HG02678 (cell line): Measurements from ENCODE around the gene PSEN2.
A peak's percentile ranks its signal among the peaks of the same experiment; 100 is the strongest.
"Not testable (repeated sequence)": the region's sequence is repeated elsewhere in the genome, so short reads cannot be mapped to it uniquely, and the experiment has no call there.

Experiments
- ATAC-seq: cut with Tn5 transposase; IDR thresholded peaks from one replicate; pipeline ENCODE4 v1.9.1; 2021; ENCODE audit warnings: mild to moderate bottlenecking, moderate library complexity; ENCODE audit not compliant: unreplicated experiment

The PSEN2 gene

DNA sequence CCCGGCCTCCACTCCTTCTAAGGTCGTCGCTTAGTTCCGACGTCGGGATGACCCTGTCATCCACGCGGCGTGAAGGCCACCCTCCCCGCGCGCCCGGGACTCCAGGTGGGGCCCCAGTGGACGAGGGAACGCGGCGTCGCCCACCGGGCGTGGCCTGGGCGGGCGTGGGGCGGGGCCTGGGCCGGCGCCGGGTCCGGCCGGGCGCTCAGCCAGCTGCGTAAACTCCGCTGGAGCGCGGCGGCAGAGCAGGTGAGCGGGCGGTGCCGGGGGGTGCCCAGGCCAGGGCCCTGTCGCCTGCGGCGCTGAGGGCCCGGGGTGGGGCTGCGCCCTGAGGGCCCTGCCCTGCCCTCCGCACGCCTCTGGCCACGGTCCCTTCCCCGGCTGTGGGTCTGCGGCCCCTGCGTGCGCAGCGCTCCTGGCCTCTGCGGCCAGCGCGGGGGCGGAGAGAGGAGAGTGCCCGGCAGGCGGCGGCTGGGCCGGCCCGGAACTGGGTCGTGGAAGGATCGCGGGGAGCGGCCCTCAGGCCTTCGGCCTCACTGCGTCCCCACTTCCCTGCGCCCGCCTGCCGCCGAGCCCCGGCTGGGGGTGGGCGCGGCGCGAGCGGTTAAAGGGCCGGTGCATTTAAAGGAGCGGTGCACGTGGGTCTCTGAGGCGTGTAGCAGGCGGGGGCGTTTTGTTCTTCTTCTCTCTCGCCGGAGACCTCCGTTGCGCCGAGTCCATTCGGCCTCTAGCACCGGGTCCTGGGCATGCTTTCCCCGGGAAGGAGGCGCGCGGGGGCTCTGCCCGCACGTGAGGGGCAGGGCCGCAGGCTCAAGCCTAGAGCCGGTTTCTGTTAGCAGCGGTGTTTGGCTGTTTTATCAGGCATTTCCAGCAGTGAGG is at the start of gene PSEN2:
Gene PSEN2 (plus strand): TSS at position 216 of the 879 bp plus-strand sequence. CDS start 11,292 bp downstream, outside the sequence.
- ATAC-seq, result peak; percentile 93

GRCh38 chr1:226820941-226821718 is 49.3 kb upstream of the PSEN2 start:
- ATAC-seq, result no peak

DNA sequence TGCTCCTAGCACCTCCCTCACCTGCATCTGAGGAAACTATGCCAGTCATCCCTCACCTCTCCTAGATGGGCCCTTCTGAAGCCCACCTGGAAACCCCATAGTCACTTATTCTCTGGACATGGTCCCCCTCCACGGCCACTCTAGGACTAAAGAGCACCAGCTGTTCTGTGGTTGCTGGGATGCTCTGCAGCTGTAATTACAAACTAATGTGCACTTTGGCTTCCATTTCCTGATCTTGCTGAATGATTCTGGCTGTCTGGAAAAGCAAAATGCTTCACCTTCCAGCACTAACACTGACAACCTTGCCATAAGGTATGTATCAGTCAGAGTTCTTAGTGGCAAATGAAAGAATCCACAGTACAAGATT is 48.7 kb upstream of the PSEN2 start:
- no peak for ATAC-seq

- no peak for ATAC-seq
Observed at GRCh38 chr1:226823643-226824042, 46.8 kb upstream of the PSEN2 start.

DNA sequence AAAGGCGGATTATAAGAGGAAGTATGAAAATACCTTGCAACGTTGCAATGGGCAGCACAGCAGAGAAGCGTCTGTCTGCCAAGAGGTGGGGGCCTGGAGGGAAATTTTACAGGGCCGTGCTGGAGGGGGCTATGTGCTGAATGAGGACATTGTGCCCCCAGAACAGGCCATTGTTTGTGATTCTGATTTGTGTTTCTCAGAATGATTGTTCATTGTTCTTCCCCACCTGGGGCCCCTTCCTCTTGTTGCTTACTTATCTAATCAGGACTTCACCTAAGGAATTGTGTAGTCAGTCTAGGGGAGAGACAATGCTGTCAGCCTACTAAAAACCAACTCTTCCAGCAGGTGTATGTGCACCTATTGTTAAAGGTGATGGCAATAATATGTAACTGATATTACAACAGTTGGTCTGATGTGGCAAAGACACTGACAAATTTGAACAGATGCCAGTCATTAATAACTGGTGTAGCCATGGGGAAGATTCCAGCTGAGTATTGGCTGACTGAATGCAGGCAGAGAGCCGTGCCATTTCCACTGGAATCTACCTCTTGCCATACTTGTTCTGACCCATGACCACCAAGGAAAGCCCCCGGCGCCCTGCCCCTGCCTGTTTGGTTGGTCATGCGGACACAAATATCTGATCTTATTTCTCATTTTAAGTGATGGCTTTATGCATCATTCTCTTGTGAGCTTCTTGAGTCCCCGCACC is 45.2 kb upstream of the PSEN2 start:
- no peak for ATAC-seq

GRCh38 chr1:226825746-226826100 is 44.7 kb upstream of the PSEN2 start:
- no peak for ATAC-seq

GRCh38 chr1:226826479-226827261 is 43.7 kb upstream of the PSEN2 start:
- no peak for ATAC-seq

DNA sequence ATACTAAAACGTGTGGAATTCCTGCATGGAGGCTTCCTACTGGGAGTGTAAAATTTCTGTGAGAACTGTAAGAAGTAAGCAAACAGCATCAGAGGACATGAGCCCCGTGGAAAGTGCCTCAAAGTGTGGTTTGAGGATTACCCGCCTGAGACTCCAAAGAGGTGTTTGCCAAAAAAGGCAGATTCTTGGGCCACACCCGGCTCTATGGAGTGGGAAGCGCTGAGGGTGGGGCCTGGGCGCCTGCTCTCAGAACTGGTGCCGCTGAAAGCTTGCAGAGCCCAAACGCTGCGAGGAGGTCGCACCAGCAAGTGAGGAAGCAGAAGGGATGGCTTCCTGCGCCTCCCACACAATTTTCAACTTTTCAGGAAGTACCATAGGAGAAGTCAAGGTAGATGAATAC is 43.0 kb upstream of the PSEN2 start:
- no peak for ATAC-seq

DNA sequence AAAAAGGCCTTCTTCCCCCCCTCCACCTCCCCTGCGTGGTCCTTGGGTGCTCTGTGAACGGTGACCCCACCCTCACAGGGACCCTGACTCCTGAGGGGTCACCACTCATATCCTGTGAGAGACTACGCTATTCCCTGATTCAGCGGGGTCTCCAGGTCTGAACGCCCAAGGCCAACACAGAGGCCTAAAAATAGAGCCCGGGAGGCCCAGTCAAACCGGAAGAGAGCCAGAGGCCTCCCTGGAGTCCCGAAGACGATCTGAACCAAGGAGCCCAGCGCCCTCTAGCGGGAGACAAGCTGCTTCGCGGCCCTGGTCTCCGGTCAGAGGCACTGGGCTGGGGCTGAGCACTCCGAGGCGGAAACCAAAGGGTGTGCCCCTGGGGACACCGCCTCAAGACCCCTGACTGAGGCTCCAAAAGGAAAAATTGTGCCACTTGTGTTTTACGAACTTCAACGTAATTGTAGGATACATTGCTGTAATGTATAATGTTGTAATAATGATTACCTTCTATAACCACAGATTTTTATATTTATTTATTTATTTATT is 42.4 kb upstream of the PSEN2 start:
- ATAC-seq, result peak; percentile 95

- no peak for ATAC-seq
Observed at GRCh38 chr1:226829105-226829504, 41.3 kb upstream of the PSEN2 start.

DNA sequence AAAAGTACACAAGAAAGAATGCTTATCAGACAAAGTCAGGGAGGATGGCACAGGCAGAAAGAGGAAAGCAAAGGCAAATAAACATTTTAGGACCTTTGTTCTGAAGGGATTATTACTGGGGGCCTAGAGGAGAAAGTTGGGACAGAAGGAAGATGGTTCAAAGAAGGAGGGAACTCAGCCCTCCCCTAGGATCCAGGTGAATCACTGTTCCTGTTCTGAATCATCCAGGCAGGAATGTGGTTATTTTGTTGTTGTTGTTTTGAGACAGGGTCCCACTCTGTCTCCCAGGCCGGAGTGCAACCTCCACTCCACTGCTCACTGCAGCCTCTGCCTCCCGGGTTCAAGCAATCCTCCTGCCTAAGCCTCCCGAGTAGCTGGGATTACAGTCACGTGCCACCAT is 38.5 kb upstream of the PSEN2 start:
- no peak for ATAC-seq

DNA sequence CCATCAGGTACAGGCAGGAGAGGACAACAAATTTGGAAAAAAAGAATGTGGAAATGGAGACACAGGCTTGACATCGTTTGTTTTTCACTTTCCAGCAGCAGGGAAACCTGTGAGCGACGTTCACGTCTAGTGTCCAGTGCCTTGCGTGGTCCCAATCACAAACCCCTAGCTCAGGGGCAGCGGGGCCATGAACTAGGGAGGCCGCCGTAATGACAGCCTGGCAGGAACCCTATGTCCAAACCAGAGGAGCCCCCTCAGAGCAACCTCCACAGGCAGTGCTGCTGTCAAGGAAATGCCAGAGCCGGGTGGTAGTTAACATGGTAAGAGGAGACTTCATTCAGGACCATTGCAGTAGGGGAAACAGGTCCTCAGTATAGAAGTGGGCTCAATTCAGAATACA is 37.8 kb upstream of the PSEN2 start:
- no peak for ATAC-seq

DNA sequence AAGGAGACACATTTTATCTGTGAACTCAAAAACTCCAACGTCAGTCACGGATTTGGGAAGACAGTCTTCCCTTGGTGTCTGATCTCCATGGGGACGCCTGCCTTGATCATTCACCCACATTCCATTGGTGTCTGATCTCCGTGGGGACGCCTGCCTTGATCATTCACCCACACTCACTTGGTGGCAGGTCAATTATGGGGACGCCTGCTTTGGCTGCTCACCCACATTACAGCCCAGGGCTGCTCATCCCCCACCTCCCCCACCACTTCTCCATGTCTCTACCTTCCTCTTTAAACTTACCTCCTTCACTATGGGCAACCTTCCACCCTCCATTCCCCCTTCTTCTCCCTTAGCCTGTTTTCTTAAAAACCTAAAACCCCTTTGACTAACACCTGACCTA is 36.2 kb upstream of the PSEN2 start:
- not testable (repeated sequence) for ATAC-seq

DNA sequence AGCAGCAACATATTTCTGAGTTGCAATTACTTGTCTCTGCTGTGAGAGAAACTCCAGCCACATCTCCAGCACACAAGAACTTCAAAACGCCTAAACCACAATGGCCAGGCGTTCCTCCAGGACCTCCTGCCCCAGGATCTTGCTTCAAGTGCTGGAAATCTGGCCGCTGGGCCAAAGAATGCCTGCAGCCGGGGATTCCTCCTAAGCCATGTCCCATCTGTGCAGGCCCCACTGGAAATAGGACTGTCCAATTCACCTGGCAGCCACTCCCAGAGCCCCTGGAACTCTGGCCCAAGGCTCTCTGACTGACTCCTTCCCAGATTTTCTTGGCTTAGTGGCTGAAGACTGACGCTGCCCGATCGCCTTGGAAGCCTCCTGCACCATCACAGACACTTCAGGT is 35.0 kb upstream of the PSEN2 start:
- ATAC-seq, result not testable (repeated sequence)

DNA sequence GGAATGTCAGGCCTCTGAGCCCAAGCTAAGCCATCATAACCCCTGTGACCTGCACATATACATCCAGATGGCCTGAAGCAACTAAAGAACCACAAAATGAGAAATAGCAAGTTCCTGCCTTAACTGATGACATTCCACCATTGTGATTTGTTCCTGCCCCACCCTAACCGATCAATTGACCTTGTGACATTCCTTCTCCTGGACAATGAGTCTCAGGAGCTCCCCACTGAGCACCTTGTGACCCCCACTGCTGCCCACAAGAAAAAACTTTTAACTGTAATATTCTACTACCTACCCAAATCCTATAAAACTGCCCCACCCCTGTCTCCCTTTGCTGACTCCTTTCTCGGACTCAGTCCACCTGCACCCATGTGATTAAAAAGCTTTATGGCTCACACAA is 32.5 kb upstream of the PSEN2 start:
- not testable (repeated sequence) for ATAC-seq

DNA sequence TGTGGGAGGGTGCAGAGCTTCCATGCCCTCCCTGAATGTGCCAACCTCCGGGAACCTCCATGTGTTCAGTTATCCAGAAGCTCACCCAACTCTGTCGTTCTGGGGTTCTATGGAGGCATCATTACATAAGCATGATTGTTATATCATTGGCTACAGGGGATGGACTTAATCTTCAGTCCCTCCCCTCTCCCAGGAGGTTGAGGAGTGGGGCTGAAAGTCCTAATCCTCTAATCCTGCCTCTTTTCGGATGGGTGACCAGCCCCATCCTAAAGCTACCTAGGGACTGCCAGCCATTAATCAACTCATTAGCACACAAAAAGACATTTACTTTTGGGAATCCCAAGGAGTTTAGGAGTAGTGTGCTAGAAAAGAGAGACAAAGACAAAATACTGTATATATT is 32.0 kb upstream of the PSEN2 start:
- no peak for ATAC-seq

GRCh38 chr1:226845624-226846023 is 24.8 kb upstream of the PSEN2 start:
- no peak for ATAC-seq

DNA sequence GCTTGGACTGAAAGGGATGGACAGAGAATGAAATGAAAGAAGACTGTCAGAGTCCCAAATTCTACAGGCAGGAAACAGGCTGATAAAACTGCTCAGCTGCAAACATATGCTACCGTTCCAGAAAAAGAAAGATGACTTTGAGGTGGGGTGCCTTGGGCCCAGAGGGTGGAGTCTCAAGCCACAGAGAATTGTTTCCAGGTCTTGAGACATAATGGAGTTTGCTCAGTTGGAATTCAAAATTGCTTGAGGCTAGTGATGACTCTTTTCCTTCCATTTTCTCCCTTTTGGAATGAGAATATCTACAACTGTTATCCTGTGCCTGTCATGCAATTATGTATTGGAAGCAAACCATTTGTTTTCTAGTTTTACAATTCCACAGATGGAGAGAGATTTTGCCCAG is 23.6 kb upstream of the PSEN2 start:
- no peak for ATAC-seq

DNA sequence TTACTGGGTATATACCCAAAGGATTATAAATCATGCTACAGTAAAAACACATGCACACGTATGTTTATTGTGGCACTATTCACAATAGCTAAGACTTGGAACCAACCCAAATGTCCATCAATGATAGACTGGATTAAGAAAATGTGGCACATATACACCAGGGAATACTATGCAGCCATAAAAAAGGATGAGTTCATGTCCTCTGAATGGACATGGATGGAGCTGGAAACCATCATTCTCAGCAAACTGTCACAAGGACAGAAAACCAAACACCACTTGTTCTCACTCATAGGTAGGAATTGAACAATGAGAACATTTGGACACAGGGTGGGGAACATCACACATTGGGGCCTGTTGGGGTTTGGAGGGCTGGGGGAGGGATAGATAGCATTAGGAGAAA is 15.9 kb upstream of the PSEN2 start:
- not testable (repeated sequence) for ATAC-seq

GRCh38 chr1:226862890-226863289 is 7.5 kb upstream of the PSEN2 start:
- ATAC-seq, result no peak
